Duodenal mucosa (tissue), 2 donors: ENCODE results near the gene TEX48.

Experiments used
- H3K27ac ChIP-seq: one replicate; pipeline ENCODE4 v1.7.0; 2013; ENCODE audit warnings: low read depth, low read length
- H3K27me3 ChIP-seq, 2 donors: one replicate each; pipeline ENCODE4 v1.7.0; 2013; ENCODE audit warnings: low read length in 2 of 2, control low read depth in 1 of 2; ENCODE audit not compliant: insufficient read depth in 2 of 2, control insufficient read depth in 1 of 2
- H3K36me3 ChIP-seq, 2 donors: one replicate each; pipeline ENCODE4 v1.7.0; 2013; ENCODE audit warnings: low read length in 2 of 2, control low read depth in 1 of 2; ENCODE audit not compliant: insufficient read depth in 2 of 2, control insufficient read depth in 1 of 2
- H3K4me1 ChIP-seq, 2 donors: one replicate each; pipeline ENCODE4 v1.7.0; 2013; ENCODE audit warnings: low read length in 2 of 2, control low read depth in 1 of 2; ENCODE audit not compliant: insufficient read depth in 2 of 2, control insufficient read depth in 1 of 2
- H3K4me3 ChIP-seq, 2 donors: one replicate each; pipeline ENCODE4 v1.7.0; 2013; ENCODE audit warnings: low read length in 2 of 2, low read depth in 1 of 2
- H3K9ac ChIP-seq, 2 donors: one replicate each; pipeline ENCODE4 v1.7.0; 2013; ENCODE audit warnings: low read length in 2 of 2, low read depth in 1 of 2
- H3K9me3 ChIP-seq, 2 donors: one replicate each; pipeline ENCODE4 v1.7.0; 2013; ENCODE audit warnings: low read length in 2 of 2, control low read depth in 1 of 2; ENCODE audit not compliant: control insufficient read depth in 1 of 2

Gene TEX48

GRCh38 chr9:114694146-114694545 is 12.2 kb upstream of the TEX48 start:
- no peak overlapping the region for H3K4me3 ChIP-seq
- no peak overlapping the region for H3K9ac ChIP-seq
- H3K27me3 ChIP-seq, result no peaks in the 10 kb centered on the region
- H3K4me1 ChIP-seq, result peaks cover 0 to 10% of the 10 kb centered on the region in 2 donors
- H3K27ac ChIP-seq, result no peak overlapping the region
- H3K36me3 ChIP-seq, result no peaks in the 10 kb centered on the region
- no peaks in the 10 kb centered on the region for H3K9me3 ChIP-seq

- H3K9me3 ChIP-seq, result no peaks in the 10 kb centered on the region
These were observed 11.4 kb upstream of the TEX48 start for GRCh38 chr9:114693248-114693855.

DNA sequence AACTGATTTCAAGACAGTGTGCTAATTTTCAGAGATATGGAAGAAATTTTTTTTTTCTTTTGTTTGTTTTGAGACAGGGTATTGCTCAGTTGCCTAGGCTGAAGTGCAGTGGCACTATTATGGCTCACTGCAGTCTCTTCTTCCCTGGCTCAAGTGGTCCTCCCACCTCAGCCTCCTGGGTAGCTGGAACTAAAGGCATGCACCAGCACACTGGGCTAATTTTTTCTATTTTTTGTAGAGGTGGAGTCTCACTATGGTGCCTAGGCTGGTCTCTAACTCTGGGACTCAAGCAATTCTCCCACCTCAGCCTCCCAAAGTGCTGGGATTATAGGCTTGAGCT is 9.9 kb upstream of the TEX48 start:
- no peak overlapping the region for H3K9ac ChIP-seq
- H3K36me3 ChIP-seq, result no peaks in the 10 kb centered on the region
- no peaks in the 10 kb centered on the region for H3K27me3 ChIP-seq

More at GRCh38 chr9:114693248-114693855, 11.4 kb upstream of the TEX48 start:
- Histone ChIP-seq H3K27ac (no peak overlapping the region), H3K36me3 (no peaks in the 10 kb centered on the region), H3K27me3 (no peaks in the 10 kb centered on the region), H3K4me3 (no peak overlapping the region), H3K4me1 (peaks cover 0 to 10% of the 10 kb centered on the region in 2 donors), H3K9ac (no peak overlapping the region)

GRCh38 chr9:114691046-114691955 is 9.3 kb upstream of the TEX48 start:
- Histone ChIP-seq H3K4me3 (no peak overlapping the region), H3K27me3 (no peaks in the 10 kb centered on the region), H3K9ac (no peak overlapping the region), H3K9me3 (no peaks in the 10 kb centered on the region), H3K27ac (no peak overlapping the region), H3K4me1 (peaks cover 0 to 10% of the 10 kb centered on the region in 2 donors), H3K36me3 (no peaks in the 10 kb centered on the region)

More for the DNA sequence above, 9.9 kb upstream of the TEX48 start:
- H3K4me1 ChIP-seq, result peaks cover 0 to 10% of the 10 kb centered on the region in 2 donors
- no peak overlapping the region for H3K4me3 ChIP-seq
- H3K9me3 ChIP-seq, result no peaks in the 10 kb centered on the region
- H3K27ac ChIP-seq, result no peak overlapping the region

DNA sequence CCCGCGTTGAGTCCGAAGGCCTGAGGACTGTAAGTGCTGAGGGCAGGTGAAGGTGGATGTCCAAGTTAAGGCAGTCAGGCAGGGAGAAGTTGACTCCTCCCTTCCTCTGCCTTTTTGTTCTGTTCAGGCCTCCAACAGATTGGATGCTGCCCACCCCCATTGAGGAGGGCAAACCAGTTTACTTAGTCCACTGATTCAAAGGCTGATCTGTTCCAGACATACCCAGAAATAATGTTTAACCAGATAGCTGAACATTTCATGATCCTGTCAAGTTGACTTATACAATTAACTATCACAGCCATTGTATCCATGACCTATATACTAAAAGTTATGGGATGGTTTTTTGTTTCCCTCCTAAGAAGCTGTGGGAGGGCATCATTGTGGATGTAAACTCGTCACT is 8.3 kb upstream of the TEX48 start:
- H3K27ac ChIP-seq, result no peak overlapping the region

GRCh38 chr9:114689813-114690212 is 7.8 kb upstream of the TEX48 start:
- no peak overlapping the region for H3K4me3 ChIP-seq
- H3K4me1 ChIP-seq, result peaks cover 0 to 10% of the 10 kb centered on the region in 2 donors
- no peak overlapping the region for H3K9ac ChIP-seq
- no peaks in the 10 kb centered on the region for H3K36me3 ChIP-seq
- no peaks in the 10 kb centered on the region for H3K9me3 ChIP-seq
- H3K27me3 ChIP-seq, result no peaks in the 10 kb centered on the region
- no peak overlapping the region for H3K27ac ChIP-seq

More for the DNA sequence above, 8.3 kb upstream of the TEX48 start:
- Histone ChIP-seq H3K27me3 (no peaks in the 10 kb centered on the region), H3K4me3 (no peak overlapping the region), H3K36me3 (no peaks in the 10 kb centered on the region), H3K4me1 (peaks cover 0 to 10% of the 10 kb centered on the region in 2 donors), H3K9me3 (no peaks in the 10 kb centered on the region), H3K9ac (no peak overlapping the region)

- H3K9me3 ChIP-seq, result no peaks in the 10 kb centered on the region
- no peak overlapping the region for H3K4me3 ChIP-seq
- peaks cover 0 to 4% of the 10 kb centered on the region in 2 donors for H3K4me1 ChIP-seq
- no peaks in the 10 kb centered on the region for H3K36me3 ChIP-seq
- H3K27ac ChIP-seq, result no peak overlapping the region
- H3K27me3 ChIP-seq, result no peaks in the 10 kb centered on the region
- no peak overlapping the region for H3K9ac ChIP-seq
These were observed 7.1 kb upstream of the TEX48 start for GRCh38 chr9:114688909-114689610.

DNA sequence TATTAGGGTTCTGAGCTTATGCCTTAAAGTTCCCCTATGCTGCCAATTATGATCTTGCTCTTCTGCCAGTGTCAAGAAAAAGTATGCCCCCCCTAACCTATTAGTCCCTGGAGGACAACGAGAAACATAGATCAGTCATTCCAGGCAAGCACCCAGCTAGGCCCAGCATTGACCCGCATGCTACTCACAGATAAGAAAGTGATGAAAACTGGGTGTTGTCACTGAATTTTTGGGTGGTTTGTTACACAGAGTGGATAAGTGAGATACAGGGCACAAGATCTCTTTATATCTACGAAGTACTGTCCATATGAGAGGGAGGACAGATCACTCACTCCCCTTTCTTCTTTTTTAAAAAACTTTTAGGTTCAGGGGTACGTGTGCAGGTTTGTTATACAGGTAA is 6.4 kb upstream of the TEX48 start:
- H3K36me3 ChIP-seq, result no peaks in the 10 kb centered on the region
- no peak overlapping the region for H3K27ac ChIP-seq
- no peaks in the 10 kb centered on the region for H3K27me3 ChIP-seq
- H3K9ac ChIP-seq, result no peak overlapping the region
- H3K9me3 ChIP-seq, result no peaks in the 10 kb centered on the region
- no peak overlapping the region for H3K4me3 ChIP-seq
- H3K4me1 ChIP-seq, result peaks cover 0 to under 1% of the 10 kb centered on the region in 2 donors

DNA sequence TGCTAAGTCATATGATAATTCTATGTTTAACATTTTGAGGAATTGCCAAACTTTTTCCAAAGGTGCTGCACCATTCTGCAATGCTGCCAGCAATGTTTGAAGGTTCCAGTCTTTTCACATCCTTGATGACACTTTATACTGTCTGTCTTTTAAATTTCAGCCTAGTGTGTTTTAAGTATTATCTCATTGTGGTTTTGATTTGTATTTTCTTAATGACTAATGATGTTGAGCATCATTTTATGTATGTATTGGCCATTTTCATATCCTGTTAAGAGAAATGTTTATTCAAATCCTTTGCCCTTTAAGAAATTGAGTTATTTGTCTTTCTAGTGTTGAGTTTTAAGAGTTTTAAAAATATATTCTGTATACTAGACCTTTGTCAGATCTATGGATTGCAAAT is 5.0 kb upstream of the TEX48 start:
- no peak overlapping the region for H3K27ac ChIP-seq
- no peaks in the 10 kb centered on the region for H3K9me3 ChIP-seq

DNA sequence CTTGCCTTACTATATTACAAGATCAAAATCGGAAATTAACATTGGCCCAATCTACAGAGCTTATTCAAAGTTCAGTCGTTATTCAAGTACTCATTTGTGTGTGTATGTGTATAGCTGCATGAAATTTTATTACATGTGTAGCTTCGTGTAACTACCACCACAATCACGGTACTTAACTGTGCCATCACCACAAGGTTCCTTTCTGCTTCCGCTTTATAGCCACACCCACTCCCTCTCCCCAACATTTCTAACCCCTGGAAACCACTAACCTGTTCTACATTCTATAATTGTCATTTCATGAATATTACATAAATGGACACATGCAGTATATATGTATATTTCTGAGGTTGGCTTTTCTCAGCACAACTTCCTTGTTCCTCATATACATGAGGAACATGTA is 4.0 kb upstream of the TEX48 start:
- Histone ChIP-seq H3K4me1 (no peaks in the 10 kb centered on the region), H3K27me3 (no peaks in the 10 kb centered on the region), H3K4me3 (no peak overlapping the region), H3K36me3 (no peaks in the 10 kb centered on the region), H3K27ac (no peak overlapping the region), H3K9ac (no peak overlapping the region), H3K9me3 (no peaks in the 10 kb centered on the region)

More for the DNA sequence above, 5.0 kb upstream of the TEX48 start:
- H3K27me3 ChIP-seq, result no peaks in the 10 kb centered on the region
- no peak overlapping the region for H3K9ac ChIP-seq
- H3K36me3 ChIP-seq, result no peaks in the 10 kb centered on the region
- no peaks in the 10 kb centered on the region for H3K4me1 ChIP-seq
- no peak overlapping the region for H3K4me3 ChIP-seq
